ENCODE data around the gene ARCN1.
A peak's percentile ranks its signal among the peaks of the same experiment; 100 is the strongest.

ARCN1 gene

DNA sequence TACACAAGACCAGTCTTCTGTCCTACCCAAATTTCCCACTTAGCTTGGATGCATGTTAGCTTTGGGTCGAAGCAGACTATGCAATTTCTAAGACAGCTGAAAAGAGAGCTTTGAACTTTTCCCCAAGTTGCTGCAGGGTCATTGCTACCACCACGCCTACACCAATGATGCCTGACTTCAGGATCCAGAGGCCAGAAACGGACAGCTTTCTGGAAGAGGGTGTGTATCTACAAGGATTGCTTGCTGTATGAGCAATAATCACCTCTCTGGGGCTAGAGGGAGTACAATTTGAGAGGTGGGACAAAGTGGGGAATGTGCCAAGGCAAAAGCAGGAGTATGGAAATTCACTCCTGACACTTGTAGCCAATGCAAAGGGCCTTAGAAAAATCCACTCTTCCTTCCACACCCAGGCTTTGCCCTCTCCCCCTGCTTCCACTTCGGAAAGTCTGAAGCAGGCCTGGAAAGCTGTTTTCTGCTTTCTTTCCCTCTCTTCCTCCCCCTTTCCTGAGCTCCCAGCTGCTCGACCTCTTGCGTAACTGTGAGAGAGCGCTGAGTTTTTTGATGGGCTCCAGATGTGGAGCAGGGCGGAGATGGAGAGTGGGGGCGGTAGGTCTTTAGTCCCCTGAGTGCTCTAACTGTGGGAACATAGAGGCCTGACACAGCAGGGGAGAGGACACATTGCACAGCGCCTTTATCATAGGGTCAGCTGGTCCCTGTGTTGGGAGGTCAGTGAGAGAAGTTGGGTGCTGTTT is 33.1 kb downstream of the ARCN1 start:
- Histone ChIP-seq H3K27ac (ENCODE audit: low read depth, low read length) (peak overlapping the region; percentile 98), H3K27me3 (ENCODE audit: insufficient read depth, low read length) (no peaks in the 10 kb centered on the region), H3K4me1 (ENCODE audit: control insufficient read depth, insufficient read depth, low read length, unreplicated experiment) (peaks cover 42% of the 10 kb centered on the region), H3K4me3 (ENCODE audit: low read depth, low read length) (peak overlapping the region; percentile 44; the same call in 1 of the 2 replicates), H3K79me2 (ENCODE audit: control insufficient read depth, insufficient read depth, low read length, unreplicated experiment) (peaks cover 21% of the 10 kb centered on the region), H2AFZ (ENCODE audit: low read length, unreplicated experiment) (no peak overlapping the region), H3K36me3 (ENCODE audit: insufficient read depth, low read length) (peaks cover 15% of the 10 kb centered on the region)

GRCh38 chr11:118606157-118606843 is 34.1 kb downstream of the ARCN1 start:
- Histone ChIP-seq H3K4me3 (ENCODE audit: low read depth, low read length) (peak overlapping the region; percentile 20; the same call in 1 of the 2 replicates), H3K4me1 (ENCODE audit: control insufficient read depth, insufficient read depth, low read length, unreplicated experiment) (peaks cover 44% of the 10 kb centered on the region), H2AFZ (ENCODE audit: low read length, unreplicated experiment) (no peak overlapping the region), H3K27ac (ENCODE audit: low read depth, low read length) (peak overlapping the region; percentile 98), H3K27me3 (ENCODE audit: insufficient read depth, low read length) (no peaks in the 10 kb centered on the region), H3K36me3 (ENCODE audit: insufficient read depth, low read length) (peaks cover 13% of the 10 kb centered on the region), H3K79me2 (ENCODE audit: control insufficient read depth, insufficient read depth, low read length, unreplicated experiment) (peaks cover 31% of the 10 kb centered on the region)

DNA sequence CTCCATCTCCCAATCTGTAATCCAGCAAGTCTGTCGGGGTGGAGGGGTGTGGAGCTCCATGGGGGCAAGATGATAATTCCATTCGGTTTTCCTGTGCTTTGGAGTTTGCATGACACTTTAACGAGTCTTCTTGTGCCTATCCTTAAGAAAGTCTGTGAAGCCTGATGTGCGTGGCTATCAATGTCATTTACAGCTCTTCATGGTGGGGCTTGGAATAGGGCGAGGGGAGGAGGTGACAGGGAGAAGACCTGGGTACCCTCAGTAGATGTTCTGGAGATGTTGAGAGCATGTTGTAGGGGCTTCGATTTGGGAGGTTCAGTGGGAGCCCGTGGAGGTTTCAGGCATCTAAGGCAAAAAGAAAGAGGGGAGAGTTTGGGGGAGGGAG is 34.6 kb downstream of the ARCN1 start:
- Histone ChIP-seq H3K79me2 (ENCODE audit: control insufficient read depth, insufficient read depth, low read length, unreplicated experiment) (peaks cover 34% of the 10 kb centered on the region), H3K27ac (ENCODE audit: low read depth, low read length) (peak overlapping the region; percentile 98), H3K36me3 (ENCODE audit: insufficient read depth, low read length) (peaks cover 7% of the 10 kb centered on the region; the same call in 1 of the 2 replicates), H3K27me3 (ENCODE audit: insufficient read depth, low read length) (no peaks in the 10 kb centered on the region), H3K4me1 (ENCODE audit: control insufficient read depth, insufficient read depth, low read length, unreplicated experiment) (peaks cover 48% of the 10 kb centered on the region), H3K4me3 (ENCODE audit: low read depth, low read length) (no peak overlapping the region; the same call in 1 of the 2 replicates), H2AFZ (ENCODE audit: low read length, unreplicated experiment) (no peak overlapping the region)

DNA sequence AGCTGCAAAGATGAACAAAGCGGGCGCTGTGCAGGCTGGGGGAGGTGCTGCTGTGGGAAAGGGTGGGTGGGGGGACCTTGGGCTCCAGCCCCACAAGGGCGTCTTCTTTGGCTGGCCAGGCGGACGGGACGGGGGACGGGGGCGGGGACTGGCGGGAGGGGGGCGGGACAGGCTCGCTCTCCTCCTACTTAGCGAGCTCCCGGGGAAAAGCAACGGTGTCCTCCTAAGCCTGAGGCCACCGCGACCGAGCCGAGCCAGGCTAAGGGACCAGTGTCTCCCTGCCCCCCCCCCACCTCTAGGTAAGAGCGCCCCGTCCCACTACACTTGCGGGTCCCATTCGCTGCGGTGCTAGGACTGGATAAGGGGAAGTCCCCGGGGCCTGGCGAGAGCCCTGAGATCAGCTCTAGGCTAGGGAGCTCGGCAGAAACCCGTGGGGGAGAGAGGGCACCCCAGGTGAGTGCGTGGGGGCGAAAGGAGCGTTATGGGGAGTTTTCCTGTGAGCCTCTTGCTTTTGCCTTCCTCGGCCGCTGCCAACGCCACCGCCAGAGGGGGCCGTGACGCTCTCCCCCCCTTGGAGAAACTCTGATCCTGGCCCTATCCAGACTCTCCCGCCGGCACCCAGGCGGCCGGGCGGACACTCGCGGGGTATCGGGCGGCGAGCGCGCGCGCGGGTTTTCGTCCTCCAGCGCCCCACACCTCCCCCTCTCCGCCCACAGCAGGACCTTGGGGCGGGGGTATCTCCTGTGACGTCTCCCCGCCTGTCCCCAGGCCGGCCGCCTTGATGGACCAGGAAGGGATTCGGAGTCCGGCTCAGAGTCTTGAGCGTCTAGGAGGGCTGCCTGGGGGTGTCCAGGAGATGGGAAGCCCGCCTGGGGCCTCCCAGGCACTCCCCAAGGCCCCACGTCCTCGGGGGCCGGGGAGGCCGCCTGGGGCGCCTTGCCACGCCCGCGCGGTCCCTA is 35.5 kb downstream of the ARCN1 start, which contains the start of gene PHLDB1:
TSS of gene PHLDB1 (plus strand) at position 215 of the 959 bp plus-strand sequence. CDS start 6,222 bp downstream, outside the sequence.
- H3K4me1 ChIP-seq (ENCODE audit: control insufficient read depth, insufficient read depth, low read length, unreplicated experiment), result peaks cover 56% of the 10 kb centered on the region
- H3K36me3 ChIP-seq (ENCODE audit: insufficient read depth, low read length), result no peaks in the 10 kb centered on the region
- H3K4me3 ChIP-seq (ENCODE audit: low read depth, low read length), result peak within 1 kb of the TSS; percentile 92
- peak within 1 kb of the TSS; percentile 28 for H2AFZ ChIP-seq (ENCODE audit: low read length, unreplicated experiment)
- no peaks in the 10 kb centered on the region for H3K27me3 ChIP-seq (ENCODE audit: insufficient read depth, low read length)
- peaks cover 43% of the 10 kb centered on the region for H3K79me2 ChIP-seq (ENCODE audit: control insufficient read depth, insufficient read depth, low read length, unreplicated experiment)
- peak within 1 kb of the TSS; percentile 98 for H3K27ac ChIP-seq (ENCODE audit: low read depth, low read length)

DNA sequence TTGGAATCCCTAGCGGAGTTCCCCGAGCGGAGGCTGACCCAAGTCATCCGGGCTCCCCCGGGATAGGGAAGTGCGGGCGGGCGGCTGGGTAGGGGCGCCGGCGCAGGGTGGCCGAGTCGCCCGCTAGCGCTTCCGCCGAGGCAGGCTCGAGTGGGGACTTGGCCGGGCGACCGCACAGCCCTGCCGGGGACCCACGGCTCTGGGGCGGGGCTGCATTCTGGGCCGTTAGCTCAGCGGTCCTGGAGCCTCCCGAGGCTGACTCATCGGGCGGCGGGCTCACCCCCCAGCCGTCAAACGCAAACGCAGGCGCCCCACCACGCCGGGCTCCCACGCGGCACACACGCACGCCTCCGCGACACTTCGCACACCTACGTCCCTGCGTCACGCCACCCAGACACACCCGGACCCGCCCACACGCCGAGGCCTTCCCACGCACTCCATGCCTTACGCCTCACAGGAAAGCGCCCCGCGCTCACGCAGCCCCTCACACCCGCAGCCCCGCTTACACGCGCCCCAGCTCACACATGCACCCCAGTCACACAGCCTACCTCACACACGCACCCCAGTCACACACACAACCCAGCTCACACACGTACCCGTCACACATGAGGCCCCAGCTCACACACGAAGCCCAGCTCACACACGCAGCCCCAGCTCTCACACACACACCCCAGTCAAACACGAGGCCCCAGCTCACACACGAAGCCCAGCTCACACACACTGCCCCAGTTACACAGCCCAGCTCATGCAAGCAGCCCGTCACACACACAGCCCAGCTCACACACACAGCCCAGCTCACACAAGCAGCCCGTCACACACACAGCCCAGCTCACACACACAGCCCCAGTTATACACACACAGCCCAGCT is 36.4 kb downstream of the ARCN1 start:
- Histone ChIP-seq H2AFZ (ENCODE audit: low read length, unreplicated experiment) (no peak overlapping the region), H3K27me3 (ENCODE audit: insufficient read depth, low read length) (no peaks in the 10 kb centered on the region), H3K36me3 (ENCODE audit: insufficient read depth, low read length) (no peaks in the 10 kb centered on the region), H3K79me2 (ENCODE audit: control insufficient read depth, insufficient read depth, low read length, unreplicated experiment) (peaks cover 50% of the 10 kb centered on the region), H3K4me1 (ENCODE audit: control insufficient read depth, insufficient read depth, low read length, unreplicated experiment) (peaks cover 58% of the 10 kb centered on the region), H3K4me3 (ENCODE audit: low read depth, low read length) (peak overlapping the region; percentile 92), H3K27ac (ENCODE audit: low read depth, low read length) (peak overlapping the region; percentile 85)

DNA sequence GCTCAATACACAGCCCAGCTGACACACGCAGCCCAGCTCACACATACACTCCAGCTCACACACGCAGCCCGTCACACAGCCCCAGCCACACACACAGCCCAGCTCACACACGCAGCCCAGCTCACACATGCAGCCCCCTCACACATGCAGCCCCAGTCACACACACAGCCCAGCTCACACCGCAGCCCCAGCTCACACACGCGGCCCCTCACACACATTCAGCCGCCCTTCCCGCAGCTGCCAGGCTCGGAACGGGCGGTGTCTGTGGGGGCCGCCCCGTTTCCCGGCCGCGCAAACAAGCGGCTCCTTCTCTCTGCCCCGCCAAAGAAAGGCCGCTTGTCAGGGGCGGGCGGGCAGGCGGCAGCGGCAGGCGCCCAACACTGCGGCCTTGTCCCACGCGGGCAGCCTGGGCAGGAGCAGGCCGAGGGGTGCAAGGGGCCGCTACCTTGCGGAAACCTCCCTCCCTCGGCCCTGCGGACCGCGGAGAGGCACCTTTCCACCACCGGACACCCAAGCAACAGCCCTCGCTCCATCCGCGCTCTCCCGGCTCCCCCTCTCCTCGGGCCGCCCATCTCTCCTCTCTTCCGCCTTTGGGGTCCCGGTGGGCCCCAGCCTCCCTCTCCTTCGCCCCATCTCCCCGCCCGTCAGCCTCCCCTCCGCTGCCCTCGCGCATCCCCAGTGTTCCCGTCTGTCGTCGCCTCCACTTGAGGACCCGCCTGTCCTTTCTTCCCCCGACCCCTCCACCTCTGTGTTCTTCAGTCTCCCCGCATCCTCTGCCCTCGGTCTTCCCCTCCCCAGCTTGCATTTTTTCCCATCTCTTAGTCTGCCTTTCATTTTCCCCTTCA is 37.4 kb downstream of the ARCN1 start:
- Histone ChIP-seq H3K4me3 (ENCODE audit: low read depth, low read length) (peak overlapping the region; percentile 92), H3K4me1 (ENCODE audit: control insufficient read depth, insufficient read depth, low read length, unreplicated experiment) (peaks cover 55% of the 10 kb centered on the region), H3K79me2 (ENCODE audit: control insufficient read depth, insufficient read depth, low read length, unreplicated experiment) (peaks cover 58% of the 10 kb centered on the region), H3K36me3 (ENCODE audit: insufficient read depth, low read length) (no peaks in the 10 kb centered on the region), H2AFZ (ENCODE audit: low read length, unreplicated experiment) (no peak overlapping the region), H3K27me3 (ENCODE audit: insufficient read depth, low read length) (no peaks in the 10 kb centered on the region), H3K27ac (ENCODE audit: low read depth, low read length) (peak overlapping the region; percentile 85)

GRCh38 chr11:118610225-118610772 is 38.1 kb downstream of the ARCN1 start:
- Histone ChIP-seq H3K4me1 (ENCODE audit: control insufficient read depth, insufficient read depth, low read length, unreplicated experiment) (peaks cover 53% of the 10 kb centered on the region), H3K4me3 (ENCODE audit: low read depth, low read length) (peak overlapping the region; percentile 92), H3K27me3 (ENCODE audit: insufficient read depth, low read length) (no peaks in the 10 kb centered on the region), H3K79me2 (ENCODE audit: control insufficient read depth, insufficient read depth, low read length, unreplicated experiment) (peaks cover 58% of the 10 kb centered on the region), H2AFZ (ENCODE audit: low read length, unreplicated experiment) (no peak overlapping the region), H3K27ac (ENCODE audit: low read depth, low read length) (peak overlapping the region; percentile 85), H3K36me3 (ENCODE audit: insufficient read depth, low read length) (no peaks in the 10 kb centered on the region)

- H3K27ac ChIP-seq (ENCODE audit: low read depth, low read length), result peak overlapping the region; percentile 85
- peaks cover 58% of the 10 kb centered on the region for H3K79me2 ChIP-seq (ENCODE audit: control insufficient read depth, insufficient read depth, low read length, unreplicated experiment)
- H2AFZ ChIP-seq (ENCODE audit: low read length, unreplicated experiment), result no peak overlapping the region
- H3K27me3 ChIP-seq (ENCODE audit: insufficient read depth, low read length), result no peaks in the 10 kb centered on the region
- H3K4me1 ChIP-seq (ENCODE audit: control insufficient read depth, insufficient read depth, low read length, unreplicated experiment), result peaks cover 53% of the 10 kb centered on the region
- peaks cover 1% of the 10 kb centered on the region; the same call in 1 of the 2 replicates for H3K36me3 ChIP-seq (ENCODE audit: insufficient read depth, low read length)
- peak overlapping the region; percentile 92 for H3K4me3 ChIP-seq (ENCODE audit: low read depth, low read length)
These were observed 38.7 kb downstream of the ARCN1 start for GRCh38 chr11:118610773-118611432.

Data from ACC112 (cell line).